Stimulated activated CD8-positive, alpha-beta memory T cell treated with anti-CD3 and anti-CD28 coated beads, Interleukin-7, amount 100 ng/mL, for 1 hour (primary cell): ENCODE data around the gene MGRN1.

Experiments used
- DNase-seq, 2 donors: peaks; one replicate each; pipeline ENCODE4 v3.0.0-alpha.2; 2020; ENCODE audit warnings: low read depth in 2 of 2

Gene MGRN1

DNA sequence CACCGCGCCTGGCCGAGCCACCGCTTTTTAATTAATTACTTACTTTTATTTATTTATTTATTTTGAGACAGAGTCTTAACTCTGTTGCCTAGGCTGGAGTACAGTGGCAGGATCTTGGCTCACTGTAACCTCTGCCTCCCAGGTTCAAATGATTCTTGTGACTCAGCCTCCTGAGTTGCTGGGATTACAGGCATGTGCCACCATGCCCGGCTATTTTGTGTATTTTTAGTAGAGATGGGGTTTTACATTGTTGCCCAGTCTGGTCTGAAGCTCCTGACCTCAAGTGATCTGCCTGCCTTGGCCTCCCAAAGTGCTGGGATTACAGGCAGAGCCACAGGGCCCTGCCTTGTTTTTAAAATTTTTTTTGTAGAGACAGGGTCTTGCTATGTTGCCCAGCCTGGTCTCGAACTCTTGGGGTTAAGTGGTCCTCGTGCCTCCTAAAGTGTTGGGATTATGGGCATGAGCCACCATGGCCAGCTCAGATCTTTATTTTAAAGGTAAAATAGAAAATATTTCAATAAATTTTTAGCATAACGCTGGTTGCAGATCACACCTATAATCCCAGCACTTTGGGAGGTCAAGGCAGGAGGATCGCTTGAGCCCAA lies 50.4 kb downstream of the MGRN1 start:
- no peak for DNase-seq

DNA sequence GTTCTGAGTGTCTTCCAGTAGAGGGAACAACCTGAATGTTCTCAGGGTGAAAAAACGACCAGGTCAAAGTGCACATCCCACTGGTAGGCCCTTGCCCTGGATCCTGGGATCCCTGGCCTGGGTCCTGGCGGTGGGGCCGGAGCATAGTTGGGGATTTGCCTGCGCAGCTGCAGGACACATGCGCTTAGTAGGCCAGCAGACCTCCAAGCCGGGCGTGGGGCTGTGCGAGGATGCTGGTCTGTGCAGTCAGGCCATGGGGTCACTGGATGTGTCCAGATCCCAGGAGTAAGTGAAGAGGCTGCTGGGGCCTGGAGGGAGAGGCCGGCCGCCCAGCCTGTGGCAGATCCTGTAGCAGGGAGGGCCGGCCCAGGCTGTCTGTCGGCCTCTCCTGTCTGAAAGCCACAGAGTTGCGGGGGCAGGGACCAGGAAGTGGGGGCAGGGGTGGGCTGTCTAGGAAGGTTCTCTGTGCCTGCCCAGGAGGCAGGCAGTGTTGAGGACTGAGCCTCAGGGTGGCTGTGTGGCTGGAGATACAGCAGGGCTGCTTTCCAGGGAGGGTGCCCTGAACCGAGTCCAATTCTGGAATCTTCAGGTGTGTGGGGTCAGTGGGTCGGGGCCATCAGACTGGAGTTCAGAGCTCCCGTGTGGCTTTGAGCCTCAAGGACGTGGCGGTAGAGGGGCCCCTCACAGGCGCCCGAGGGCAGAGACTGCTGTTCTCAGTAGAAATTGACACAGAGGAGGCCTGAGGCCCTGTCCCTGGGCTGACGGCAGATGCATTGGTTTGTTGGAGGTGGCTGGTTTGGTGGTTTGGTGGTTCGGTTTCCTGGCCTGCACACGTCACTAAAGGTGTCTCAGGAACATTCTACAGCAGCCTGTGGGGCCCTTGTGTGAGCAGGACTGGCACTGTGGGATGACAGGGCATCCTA lies 51.5 kb downstream of the MGRN1 start:
- DNase-seq, result peak in 1 of 2 donors; percentile 15

DNA sequence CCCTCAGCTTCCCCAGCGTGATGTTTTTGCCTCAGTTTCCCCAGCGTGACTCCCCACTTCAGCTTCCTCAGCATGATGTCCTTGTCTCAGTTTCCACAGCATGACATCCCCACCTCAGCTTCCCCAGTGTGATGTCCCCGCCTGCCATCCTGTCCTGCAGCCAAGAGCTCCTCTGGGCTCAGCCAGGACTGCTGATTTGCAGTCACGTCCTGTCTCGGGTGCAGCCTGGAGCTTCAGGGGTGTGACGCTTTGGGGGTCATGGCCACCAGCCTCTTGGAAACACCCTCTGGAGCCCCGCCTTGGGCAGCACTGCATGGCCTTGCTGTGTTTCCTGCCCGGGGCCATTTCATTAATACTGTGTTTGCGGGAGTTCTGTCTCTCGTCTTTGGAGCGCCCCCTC lies 52.2 kb downstream of the MGRN1 start:
- DNase-seq, result no peak

DNA sequence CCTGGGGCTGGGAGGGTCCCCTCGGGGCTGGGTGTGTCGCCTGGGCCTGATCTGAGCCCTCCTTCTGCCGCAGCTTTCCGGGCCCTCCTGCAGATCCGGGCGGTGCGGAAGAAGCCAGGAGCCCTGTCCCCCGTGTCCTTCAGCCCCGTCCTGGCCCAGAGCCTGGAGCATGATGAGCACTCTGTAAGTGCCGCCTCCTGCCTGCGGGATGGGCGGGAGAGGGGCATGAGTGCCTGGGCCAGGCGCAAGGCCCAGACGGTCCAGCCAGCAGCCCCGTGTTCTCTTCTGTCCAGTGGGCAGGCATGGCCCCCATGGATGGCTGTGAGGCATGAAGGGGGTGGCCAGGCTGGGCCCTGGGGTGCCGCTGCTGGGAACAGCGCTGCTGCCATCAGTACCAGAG lies 52.8 kb downstream of the MGRN1 start:
- no peak for DNase-seq

DNA sequence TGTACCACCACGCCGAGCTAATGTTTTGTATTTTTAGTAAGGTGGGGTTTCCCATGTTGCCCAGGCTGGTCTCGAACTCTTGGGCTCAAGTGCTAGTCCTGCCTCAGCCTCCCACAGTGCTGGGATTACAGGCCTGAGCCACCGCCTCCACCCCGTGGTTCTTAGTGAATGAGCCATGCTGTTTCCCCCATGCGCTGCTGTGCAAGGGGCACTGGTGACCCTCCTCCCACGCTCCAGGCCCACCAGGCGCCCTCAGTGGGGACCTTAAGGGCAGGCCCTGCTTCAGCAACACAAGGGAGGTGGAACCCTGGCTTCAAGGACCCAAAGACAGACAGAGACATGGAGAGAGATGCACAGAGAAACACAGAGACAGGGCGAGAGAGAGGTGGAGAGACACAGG lies 53.4 kb downstream of the MGRN1 start:
- DNase-seq, result no peak

DNA sequence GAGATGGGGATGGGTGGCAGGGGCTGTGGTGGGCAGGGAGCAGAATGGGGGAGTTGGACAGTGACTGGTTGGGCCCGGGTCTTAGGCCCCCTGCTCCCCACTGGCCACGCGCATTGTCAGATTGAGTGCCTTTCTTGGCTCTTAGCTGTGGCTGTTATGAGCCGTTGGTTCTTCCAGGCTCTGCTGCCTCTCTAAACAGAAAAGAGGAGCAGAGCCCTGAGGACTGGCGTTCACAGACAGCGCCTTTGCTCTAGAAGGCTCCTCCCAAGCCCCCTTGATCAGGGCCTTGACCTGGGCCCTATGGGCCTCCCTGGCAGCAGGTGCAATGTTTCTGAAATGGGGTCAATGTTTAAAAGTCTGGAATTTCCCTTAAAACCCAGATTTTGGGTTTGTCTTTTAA lies 54.0 kb downstream of the MGRN1 start:
- no peak for DNase-seq

DNA sequence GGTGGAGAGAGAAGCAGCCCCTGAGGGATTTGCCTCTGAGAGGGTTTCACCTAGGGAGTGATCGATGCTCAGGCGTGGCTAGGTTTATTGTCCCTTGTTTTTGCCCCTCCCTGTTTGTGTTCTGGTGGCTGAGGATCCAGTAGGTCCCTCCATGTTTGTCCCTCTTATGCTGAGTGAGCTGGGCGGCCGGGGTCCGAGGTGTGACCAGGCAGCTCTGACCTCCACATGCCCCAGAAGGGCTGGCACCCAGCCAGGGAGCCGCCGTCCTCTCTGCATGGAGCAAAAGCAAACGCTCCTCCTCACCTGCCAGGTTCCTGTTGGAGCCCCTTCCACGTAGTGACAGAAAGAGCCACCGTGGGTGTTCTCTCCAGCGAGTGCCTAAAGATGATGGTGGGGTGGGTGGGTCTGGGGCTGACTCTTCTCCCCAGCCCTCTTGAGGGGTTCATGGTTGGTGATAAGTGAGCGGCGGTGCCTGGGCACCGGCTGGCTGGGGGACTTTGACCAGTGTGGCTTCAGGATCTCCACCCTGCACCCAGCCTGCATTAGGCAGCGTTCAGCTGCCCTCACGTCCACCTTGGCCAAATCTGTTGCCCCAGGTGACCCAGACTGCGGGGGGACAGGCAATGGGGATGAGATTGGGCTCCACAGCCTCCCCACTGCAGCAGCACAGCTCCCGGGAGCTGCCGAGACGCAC lies 54.7 kb downstream of the MGRN1 start:
- DNase-seq, result no peak

DNA sequence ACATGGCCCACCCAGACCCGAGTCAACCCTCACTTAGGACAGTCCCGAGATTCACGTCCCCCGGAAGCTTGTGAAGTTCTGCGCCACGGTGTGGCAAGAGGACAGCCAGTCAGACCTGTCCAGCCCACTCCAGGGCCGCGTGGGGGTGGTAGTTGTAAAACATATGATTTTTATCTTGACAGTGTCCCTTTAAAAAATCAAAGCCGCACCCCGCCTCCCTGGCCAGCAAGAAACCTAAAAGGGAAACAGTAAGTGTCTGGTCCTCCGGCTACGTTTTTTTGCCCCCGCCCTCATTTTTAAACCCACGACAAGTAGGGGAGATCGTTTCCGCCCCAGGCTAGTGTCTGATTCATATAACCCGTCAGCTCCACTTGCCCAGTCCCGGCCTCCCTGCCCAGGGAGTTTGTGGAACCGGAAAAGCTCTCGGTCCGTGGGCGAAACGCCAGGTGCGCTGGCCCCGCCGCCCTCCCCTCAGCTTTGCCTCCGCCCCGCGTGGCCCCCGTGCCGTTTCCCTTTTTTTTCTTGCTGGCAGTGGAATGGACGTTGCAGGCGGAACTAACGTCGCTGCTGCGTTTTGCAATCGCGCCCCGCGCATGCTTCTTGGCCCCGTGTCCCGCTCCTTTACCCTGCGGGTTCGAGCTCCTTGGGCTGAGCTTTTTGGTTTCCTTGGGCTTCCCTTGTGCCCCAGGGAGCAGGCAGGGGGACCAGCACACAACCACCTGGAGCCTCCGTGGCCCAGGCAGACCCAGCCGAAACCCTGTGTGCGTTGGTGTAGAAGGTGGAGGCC lies 55.4 kb downstream of the MGRN1 start:
- DNase-seq, result no peak

DNA sequence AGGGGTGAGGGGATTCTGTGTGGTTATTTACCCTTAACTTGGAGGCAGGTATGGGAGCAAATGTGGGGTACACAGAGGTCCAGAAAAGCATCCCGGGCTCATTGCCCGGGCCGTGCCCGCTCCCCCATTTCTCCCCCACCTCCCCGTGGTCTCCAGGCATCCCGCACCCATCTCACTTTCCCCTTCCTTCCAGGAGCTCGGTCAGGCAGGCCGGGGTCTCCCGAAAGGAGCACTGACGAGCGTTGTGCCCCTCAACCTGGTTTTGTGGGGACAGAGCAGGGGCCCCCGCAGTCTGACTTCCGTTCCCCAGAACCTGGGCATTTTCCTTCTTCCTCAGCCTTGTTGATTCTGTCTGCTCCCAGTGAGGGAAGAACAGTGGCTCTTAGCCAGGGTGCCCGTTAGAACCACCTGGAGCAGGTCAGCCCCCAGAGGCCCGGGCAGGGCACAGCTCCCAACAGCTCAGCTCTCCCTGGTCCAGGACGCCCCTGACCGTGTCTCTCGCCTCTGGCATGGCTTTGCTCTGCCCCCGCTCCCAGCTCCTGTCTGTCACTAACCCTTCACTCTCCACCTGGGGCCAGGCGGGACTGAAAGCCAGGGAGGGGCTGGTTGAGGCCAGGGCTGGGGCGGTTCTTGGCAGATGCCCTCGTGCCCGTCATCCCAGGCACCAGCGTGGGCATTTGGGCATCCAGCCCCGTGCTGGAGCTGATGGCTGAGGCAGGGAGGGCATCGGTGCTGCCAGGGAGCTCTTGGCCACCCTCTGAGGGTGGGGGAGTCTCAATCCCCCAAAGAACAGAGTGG lies 56.2 kb downstream of the MGRN1 start:
- DNase-seq, result no peak

DNA sequence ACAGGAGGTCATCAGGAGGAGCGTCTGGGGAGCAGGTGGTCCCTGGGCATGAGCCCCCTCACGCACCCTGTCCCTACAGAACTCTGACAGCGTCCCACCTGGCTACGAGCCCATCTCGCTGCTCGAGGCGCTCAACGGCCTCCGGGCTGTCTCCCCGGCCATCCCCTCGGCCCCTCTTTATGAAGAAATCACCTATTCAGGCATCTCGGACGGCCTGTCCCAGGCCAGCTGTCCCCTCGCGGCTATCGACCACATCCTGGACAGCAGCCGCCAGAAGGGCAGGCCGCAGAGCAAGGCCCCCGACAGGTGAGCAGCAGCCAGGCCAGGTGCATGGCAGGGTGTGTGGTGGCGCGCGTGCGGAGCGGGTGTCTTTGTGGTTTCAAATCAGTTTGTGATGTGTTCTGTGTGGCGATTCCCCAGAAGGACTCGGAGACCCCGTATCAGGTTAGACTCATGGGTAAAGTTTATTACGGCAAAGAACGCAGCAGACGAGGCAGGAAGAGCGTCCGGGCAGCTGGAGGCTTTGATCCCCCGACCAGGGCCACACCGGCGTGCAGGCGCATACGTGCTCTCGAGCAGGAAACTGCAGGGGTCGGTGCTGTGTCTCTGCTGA lies 57.0 kb downstream of the MGRN1 start:
- DNase-seq, result no peak

DNA sequence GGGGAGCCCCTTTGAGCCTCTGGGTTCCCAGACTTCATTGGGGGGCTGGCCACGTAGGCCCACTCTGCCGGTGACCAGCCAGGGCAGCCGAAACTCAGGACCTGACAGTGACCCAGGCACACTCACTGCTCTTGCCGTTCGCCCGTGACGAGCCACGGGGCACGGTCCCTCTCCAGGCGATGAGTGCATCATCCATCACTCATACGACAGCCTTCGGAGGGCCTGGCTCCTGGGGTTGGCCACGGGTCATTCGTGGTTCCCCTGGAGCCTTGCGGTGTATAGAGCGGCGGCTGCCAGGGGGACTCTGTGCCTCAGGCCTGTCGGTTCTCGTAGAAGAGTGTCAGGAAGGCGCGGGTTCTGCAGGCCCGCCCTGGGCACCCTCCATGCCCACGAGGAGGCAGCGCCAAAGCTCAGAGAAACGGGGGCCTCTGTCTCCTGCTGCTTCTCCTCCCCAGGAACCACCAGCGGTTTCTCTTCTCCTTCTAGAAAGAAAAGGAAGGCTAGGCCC lies 57.5 kb downstream of the MGRN1 start:
- no peak for DNase-seq

DNA sequence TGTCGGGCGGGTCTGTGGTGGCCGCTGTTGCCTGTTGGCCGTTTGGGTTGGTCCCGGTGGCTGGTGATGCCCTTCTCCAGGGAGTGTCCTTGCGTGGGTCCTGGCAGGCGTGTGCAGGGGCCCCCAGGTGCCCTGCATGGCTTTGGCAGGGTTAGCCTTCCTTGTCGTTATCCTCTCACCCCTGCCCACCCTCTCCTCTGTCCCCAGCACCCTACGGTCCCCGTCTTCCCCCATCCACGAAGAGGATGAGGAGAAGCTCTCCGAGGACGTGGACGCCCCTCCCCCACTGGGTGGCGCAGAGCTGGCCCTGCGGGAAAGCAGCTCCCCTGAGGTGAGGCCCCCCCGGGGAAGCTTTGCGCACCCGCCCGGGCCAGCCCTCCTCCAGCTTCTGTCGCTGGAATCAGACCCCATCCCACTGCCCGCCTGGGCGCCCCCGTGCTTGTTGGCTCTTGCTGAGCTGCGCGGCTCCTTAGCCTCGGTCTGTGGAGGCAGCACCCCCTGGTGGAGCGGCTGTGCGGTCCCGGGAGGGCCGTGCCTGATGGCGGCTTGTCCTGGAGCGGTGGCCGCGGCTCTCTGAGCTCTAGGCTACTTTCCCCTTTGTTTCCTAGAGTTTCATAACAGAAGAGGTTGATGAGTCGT lies 58.1 kb downstream of the MGRN1 start:
- no peak for DNase-seq

DNA sequence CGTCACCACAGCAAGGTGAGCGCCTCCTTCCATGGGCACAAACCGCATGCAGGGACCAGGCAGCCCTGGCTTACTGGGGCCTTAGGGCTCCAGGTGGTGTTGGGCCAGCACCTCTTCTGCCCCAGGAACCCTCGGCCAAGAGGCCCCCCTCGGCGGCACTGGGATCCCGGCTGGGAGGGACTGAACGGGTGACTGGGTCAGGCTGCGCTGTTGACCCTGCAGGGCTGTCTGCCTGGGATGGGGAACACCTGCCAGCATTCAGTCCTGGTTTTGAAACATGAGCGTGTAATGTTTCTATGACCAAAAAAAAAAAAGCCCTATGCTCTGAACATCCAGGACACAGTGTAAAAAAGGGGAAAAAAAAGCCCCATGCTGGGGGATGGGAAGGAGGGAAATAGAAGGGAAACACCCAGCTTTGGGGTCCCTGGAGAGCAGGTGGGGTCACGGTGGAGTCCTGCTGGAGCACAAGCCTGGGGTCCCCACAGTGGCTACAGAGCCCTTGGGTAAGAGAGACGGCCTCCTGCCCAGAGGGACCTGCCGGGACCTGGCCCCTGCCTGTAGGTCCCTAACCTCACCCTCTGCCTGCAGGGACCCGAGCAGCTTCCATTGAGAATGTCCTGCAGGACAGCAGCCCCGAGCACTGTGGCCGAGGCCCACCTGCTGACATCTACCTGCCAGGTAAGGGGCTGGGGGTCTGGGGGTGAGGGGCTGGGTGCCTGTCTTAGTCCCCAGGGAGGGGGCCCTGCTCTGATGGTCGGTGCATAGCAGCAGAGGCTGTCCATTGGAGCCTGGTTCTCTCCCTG lies 58.8 kb downstream of the MGRN1 start:
- no peak for DNase-seq

DNA sequence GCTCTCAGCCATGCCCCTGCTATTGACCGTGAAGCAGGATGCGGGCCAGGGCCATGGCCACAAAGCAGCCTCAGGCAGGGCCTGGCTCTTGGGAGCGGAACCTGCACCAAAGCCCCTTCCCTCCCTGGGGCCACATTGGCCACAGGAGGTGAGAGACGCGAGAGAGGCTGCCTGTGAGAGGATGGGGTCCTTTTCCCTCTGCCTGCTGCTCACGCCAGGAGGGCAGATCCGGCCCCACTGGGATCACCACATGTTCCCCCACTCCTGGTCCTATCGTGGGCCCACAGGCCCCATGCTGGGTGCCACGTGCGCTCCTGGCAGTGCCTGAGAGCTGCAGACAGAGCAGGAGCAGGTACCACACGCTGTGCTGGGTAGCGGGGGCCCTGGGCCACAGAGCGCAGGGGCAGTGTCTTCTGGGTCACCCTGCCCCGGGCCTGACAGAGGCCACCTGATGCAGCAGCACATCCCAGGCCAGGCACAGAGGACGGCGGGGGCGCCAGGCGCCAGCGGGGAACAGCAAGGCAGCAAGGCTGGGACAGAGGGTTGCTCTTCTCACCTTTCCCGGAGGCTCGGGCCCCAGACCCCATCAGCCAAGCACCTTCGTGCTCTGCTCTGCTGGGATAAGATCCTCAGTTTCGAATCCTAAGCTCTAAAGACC lies 59.6 kb downstream of the MGRN1 start:
- no peak for DNase-seq

DNA sequence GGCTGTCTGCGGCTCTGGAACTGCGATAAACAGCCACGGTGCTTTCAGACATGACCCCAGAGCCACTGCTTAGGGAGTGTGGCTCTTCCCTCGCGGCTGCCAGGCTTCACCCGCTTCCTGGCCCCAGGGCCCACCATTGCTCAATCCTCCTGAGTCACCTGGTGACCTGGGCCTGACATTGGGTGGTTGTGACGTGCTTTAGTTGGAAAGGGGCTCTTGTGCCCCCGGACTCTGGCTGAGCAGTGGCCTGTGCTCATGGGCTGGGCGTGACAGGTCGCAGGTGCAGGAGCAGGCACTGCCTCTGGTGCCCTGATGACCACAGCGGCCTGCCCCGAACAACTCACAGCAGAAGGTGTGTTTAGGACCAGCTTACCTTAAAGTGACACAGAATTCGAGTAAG lies 60.1 kb downstream of the MGRN1 start:
- no peak for DNase-seq

DNA sequence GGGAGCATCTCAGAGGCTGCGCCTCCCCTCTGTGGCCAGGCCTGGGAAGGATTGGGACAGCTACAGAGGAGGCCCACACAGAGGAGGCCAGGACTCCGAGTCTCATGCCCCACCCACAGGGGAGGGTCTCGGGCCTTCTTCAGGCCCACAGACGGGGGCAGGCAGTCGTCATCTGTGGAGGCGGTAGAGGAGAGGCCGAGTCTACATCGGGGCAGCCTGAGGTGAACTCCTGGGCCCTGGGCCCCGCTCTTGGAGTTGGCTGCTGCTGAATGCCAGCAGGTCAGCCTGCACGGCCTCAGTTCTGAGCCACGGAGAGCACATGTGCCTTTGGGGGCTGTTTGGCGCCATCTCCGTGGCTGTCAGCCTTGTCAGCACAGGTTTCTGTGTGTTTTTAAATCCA lies 60.7 kb downstream of the MGRN1 start:
- DNase-seq, result no peak

DNA sequence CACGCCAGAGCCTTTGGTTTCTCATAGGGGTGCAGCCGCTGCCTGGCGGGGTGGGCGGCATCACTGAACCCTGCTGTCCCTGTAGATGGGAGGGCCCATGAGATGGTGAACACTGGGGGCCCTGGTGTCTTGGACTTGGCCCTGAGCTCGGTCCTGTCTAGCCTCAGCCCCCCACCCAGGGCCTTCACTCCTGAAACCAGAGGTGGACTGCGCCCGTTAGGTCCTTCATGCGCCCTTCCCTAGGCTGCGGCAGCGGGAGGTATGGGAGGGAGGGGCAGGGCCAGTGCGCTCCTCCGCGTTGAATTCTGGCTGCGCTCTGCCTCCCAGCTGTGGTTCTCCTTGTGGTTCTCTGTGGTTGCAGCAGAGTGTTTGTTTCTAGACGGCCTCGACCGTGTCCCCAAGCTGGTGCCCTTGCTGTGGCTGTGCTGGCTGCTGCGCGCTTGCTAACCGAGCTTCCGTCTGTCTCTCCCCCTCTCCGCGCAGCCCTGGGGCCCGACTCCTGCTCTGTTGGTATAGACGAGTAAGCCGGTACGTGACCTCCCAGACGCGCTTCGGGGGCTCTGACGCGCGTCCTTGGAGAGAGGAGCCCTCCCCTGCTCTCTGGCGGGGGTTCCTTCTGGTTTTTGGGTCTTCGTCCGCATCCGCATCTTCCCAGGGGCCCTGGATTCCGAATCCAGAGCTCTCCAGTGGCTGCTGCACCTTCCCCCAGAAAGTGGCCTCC lies 61.3 kb downstream of the MGRN1 start:
- DNase-seq, result no peak
